Measurements from ENCODE around the gene SDR9C7. TPM values are rescaled to one million over a fixed set of nuclear protein-coding genes. Genes with fewer than 3 reads are reported as not detected.

Gene SDR9C7
- total RNA-seq, 1 experiment from 2014 or later = not detected

DNA sequence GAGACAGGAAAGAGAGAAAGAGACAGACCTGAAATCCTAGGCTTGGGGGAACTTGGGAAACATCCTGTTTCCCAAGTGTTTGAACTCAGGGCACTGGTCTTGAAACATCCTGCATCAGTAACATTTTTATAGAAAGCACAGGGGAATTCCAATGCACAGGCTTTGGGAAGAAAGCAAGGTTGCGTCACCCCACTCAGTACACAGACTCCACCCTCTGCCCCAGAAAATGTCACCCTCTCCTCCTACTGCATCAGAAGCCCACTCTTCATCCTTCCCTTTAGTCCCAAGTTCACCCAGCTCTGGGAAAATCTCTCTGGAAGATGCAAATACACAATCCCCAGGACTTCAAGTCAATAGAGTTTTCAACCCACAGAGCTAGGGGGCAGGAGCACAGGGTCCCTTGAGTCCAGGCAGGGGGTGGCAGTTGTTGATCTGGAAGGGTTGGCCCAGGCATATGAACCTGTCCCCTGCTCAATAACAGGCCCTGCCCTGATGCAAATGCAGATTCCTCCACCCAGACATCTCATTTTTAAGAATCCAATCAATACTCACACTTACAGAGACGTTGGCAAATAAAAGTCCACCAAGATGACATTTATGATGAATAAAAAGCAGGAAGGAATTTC, 21.5 kb upstream of the SDR9C7 start:
- H3K27me3 Mint-ChIP-seq (ENCODE audit: insufficient read depth, unreplicated experiment) = no peaks in the 10 kb centered on the region
- BruUV-seq (replicated peaks) = no TSS peak
- POLR2A ChIA-PET = interaction anchor here (0.5 to 0.7 kb wide), 3 partner anchors 272 to 478 kb away, joined by 3 to 4 read pairs (median 3); no protein-coding TSS in a partner anchor

DNA sequence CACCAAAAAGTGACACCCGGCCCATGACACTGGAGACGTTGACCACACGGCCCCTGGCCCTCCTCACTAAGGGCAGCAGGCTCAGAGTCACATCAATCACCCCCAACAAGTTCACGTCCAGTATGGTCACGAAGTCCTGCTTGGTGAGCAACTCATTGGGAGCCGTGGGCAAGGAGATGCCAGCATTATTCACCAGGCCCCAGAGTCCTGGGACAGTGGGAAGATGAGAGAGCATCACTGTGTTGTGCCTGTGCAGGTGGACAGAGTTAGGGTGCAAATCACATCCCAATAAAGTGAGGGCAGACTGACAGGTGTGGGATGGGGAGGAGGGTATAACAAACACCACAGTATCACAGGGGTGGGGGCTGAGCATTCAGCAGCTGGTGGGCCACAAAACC, 20.7 kb upstream of the SDR9C7 start:
- Mint-ChIP-seq H3K9me3 (ENCODE audit: unreplicated experiment) (no peaks in the 10 kb centered on the region), H3K4me3 (ENCODE audit: unreplicated experiment) (no peak overlapping the region), H3K27ac (ENCODE audit: low read depth, unreplicated experiment) (no peak overlapping the region), H3K36me3 (ENCODE audit: insufficient read depth, unreplicated experiment) (no peaks in the 10 kb centered on the region), H3K4me1 (ENCODE audit: insufficient read depth, unreplicated experiment) (peaks cover 34% of the 10 kb centered on the region), H3K27me3 (ENCODE audit: insufficient read depth, unreplicated experiment) (no peaks in the 10 kb centered on the region)
- POLR2A ChIA-PET = interaction anchor here (0.6 to 0.7 kb wide), 2 partner anchors 330 to 478 kb away, joined by 3 to 4 read pairs; no protein-coding TSS in a partner anchor
- CTCF ChIA-PET = no interaction called here
- intact Hi-C loops (cut with micrococcal nuclease) = no loop called here
- TF ChIP-seq, protein P1, sequence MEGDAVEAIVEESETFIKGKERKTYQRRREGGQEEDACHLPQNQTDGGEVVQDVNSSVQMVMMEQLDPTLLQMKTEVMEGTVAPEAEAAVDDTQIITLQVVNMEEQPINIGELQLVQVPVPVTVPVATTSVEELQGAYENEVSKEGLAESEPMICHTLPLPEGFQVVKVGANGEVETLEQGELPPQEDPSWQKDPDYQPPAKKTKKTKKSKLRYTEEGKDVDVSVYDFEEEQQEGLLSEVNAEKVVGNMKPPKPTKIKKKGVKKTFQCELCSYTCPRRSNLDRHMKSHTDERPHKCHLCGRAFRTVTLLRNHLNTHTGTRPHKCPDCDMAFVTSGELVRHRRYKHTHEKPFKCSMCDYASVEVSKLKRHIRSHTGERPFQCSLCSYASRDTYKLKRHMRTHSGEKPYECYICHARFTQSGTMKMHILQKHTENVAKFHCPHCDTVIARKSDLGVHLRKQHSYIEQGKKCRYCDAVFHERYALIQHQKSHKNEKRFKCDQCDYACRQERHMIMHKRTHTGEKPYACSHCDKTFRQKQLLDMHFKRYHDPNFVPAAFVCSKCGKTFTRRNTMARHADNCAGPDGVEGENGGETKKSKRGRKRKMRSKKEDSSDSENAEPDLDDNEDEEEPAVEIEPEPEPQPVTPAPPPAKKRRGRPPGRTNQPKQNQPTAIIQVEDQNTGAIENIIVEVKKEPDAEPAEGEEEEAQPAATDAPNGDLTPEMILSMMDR (IDR thresholded peaks at IDR 0.05; ENCODE audit: unreplicated experiment) = no peak
- BruUV-seq (replicated peaks) = no TSS peak
- DNase-seq (ENCODE audit: unreplicated experiment) = no peak

More for the DNA sequence above, 21.5 kb upstream of the SDR9C7 start:
- H3K9me3 Mint-ChIP-seq (ENCODE audit: unreplicated experiment) = no peaks in the 10 kb centered on the region
- H3K4me3 Mint-ChIP-seq (ENCODE audit: unreplicated experiment) = no peak overlapping the region
- CTCF ChIA-PET = interaction anchor here (0.5 to 1.3 kb wide), 2 partner anchors 32 to 84 kb away, joined by 3 to 4 read pairs; no protein-coding TSS in a partner anchor
- peak; percentile 65 for DNase-seq (ENCODE audit: unreplicated experiment)
- H3K27ac Mint-ChIP-seq (ENCODE audit: low read depth, unreplicated experiment) = no peak overlapping the region
- H3K36me3 Mint-ChIP-seq (ENCODE audit: insufficient read depth, unreplicated experiment) = no peaks in the 10 kb centered on the region
- peaks cover 28% of the 10 kb centered on the region for H3K4me1 Mint-ChIP-seq (ENCODE audit: insufficient read depth, unreplicated experiment)
- intact Hi-C loops (cut with micrococcal nuclease) = no loop called here
- TF ChIP-seq, protein P1 (IDR thresholded peaks at IDR 0.05; ENCODE audit: unreplicated experiment) = no peak

DNA sequence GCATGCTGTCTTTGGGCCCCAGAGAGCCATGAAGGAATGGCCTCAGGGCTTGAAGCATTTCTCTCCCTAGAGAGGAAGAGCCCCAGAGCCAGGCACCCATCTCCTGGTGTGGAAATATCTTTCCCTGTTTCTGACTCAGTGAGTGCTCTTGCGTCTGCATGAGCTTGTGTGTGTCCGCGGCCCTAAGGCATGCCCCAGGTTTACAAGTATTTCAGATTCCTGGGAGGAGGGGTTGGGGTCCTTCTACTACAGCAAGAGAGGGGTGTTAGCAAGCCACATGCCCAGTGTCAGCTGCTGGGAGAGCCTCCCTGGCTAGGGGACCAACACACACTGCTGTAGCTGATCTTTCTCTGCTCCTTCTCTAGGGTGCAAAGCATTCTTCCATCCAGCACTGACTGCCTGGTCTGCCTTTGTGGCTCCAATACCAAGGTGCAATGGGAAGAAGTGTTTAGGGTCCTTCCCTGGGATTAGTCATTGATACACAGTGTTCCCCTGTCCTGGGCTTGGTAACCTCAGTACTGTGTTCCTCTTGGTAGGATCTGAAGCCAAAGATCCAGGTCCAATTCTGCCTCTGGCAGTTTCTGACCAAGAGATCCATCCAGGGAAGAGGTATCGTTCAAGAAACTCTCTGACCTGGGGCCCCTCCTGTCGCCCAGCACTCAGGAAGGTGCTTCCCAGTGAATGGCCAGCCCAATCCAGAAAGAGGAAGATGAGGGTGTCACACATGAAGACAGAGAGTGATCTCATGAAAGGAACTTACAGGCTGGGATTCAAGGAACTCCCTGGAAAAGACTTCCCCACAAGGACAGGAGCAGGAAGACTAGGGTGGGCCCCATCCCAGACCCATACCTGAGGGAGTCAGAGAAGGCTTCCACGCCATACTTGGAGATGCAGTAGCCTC, 20.1 kb upstream of the SDR9C7 start:
- Mint-ChIP-seq H3K27me3 (ENCODE audit: insufficient read depth, unreplicated experiment) (no peaks in the 10 kb centered on the region), H3K4me3 (ENCODE audit: unreplicated experiment) (no peak overlapping the region), H3K36me3 (ENCODE audit: insufficient read depth, unreplicated experiment) (no peaks in the 10 kb centered on the region), H3K9me3 (ENCODE audit: unreplicated experiment) (no peaks in the 10 kb centered on the region), H3K27ac (ENCODE audit: low read depth, unreplicated experiment) (no peak overlapping the region), H3K4me1 (ENCODE audit: insufficient read depth, unreplicated experiment) (peaks cover 34% of the 10 kb centered on the region)
- no peak for DNase-seq (ENCODE audit: unreplicated experiment)
- POLR2A ChIA-PET = interaction anchor here (0.7 kb wide), 1 partner anchor 479 kb away, joined by 3 read pairs; no protein-coding TSS in a partner anchor
- CTCF ChIA-PET = interaction anchor here (0.6 kb wide), 2 partner anchors 56 to 196 kb away, joined by 3 read pairs; no protein-coding TSS in a partner anchor
- no TSS peak for BruUV-seq (replicated peaks)
- intact Hi-C loops (cut with micrococcal nuclease) = no loop called here
- TF ChIP-seq, protein P1 (IDR thresholded peaks at IDR 0.05; ENCODE audit: unreplicated experiment) = no peak

DNA sequence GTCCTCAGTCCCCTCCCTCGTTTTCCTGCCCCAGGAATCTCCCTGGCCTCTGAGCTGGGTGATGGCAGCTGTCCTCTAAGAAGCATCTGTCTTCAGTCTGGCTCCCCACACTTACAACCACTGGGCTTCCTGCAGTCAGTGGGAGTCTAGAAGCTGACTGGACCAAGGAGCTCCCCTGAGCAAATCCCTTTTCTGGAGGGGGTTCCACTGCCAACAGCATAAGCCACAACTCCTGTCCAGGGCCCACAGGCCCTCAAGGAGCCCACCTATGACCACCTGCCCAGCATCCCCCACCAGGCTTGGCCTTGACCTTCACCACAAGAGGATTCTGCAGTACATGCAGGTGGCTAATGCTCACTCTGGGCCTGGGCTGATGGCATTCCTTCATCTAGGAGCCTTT, 19.1 kb upstream of the SDR9C7 start:
- CTCF ChIA-PET = interaction anchor here (0.6 to 1.4 kb wide), 3 partner anchors 34 to 263 kb away, joined by 3 read pairs; no protein-coding TSS in a partner anchor

More for the DNA sequence above, 19.1 kb upstream of the SDR9C7 start:
- intact Hi-C loops (cut with micrococcal nuclease) = no loop called here
- DNase-seq (ENCODE audit: unreplicated experiment) = no peak
- Mint-ChIP-seq H3K27me3 (ENCODE audit: insufficient read depth, unreplicated experiment) (no peaks in the 10 kb centered on the region), H3K4me3 (ENCODE audit: unreplicated experiment) (no peak overlapping the region), H3K9me3 (ENCODE audit: unreplicated experiment) (no peaks in the 10 kb centered on the region), H3K27ac (ENCODE audit: low read depth, unreplicated experiment) (no peak overlapping the region), H3K4me1 (ENCODE audit: insufficient read depth, unreplicated experiment) (peaks cover 34% of the 10 kb centered on the region), H3K36me3 (ENCODE audit: insufficient read depth, unreplicated experiment) (no peaks in the 10 kb centered on the region)
- POLR2A ChIA-PET = no interaction called here
- TF ChIP-seq, protein P1 (IDR thresholded peaks at IDR 0.05; ENCODE audit: unreplicated experiment) = no peak
- no TSS peak for BruUV-seq (replicated peaks)
